Endothelial cell of umbilical vein (primary cell): ENCODE measurements around the gene NOP58. TPM values are rescaled to one million over a fixed set of nuclear protein-coding genes. Genes with fewer than 3 reads are reported as not detected.

ENCODE experiments used
- BruUV-seq: library from RNA; stranded (reverse); fragments of 400-500 nt; replicated peaks from 2 replicates; lab custom pipeline; 2021; lab: Mats Ljungman, UMichigan
- CTCF ChIA-PET: fragments of 300-600, 350-600 bp; sonication (Branson Sonifier 250); formaldehyde crosslinking; loops from one replicate; lab custom pipeline; 2021; ENCODE audit warnings: antibody characterized with exemption, inconsistent platforms; lab: Charles Lee
- POLR2A ChIA-PET: fragments of 300-600, 350-600 bp; sonication (Branson Sonifier 250); formaldehyde crosslinking; loops from one replicate; lab custom pipeline; 2021; ENCODE audit warnings: antibody characterized with exemption, inconsistent platforms; lab: Charles Lee
- DNase-seq: peaks from one replicate; pipeline ENCODE4 v3.0.0-alpha.2; 2011; ENCODE audit warnings: low read depth, low spot score
- FAIRE-seq: peaks from 2 replicates; lab custom pipeline; 2011; peaks lifted over from hg19 to GRCh38; lab: Jason Lieb, UNC
- H2AFZ ChIP-seq: 2 replicates; pipeline ENCODE4 v1.6.0; 2012; ENCODE audit warnings: low read depth, low read length, control low read depth, inconsistent platforms
- H3K27ac ChIP-seq: 2 replicates; pipeline ENCODE4 v1.5.1; 2011; ENCODE audit warnings: low read depth, mild to moderate bottlenecking, control low read depth, low read length, moderate library complexity; ENCODE audit not compliant: insufficient read depth
- H3K27me3 ChIP-seq, 2 experiments: 2 replicates each; pipeline versions ENCODE4 v1.6.0 to v1.6.1; 2011; ENCODE audit warnings: low read length in 2 of 2, mixed read lengths in 1 of 2; ENCODE audit not compliant: control insufficient read depth in 2 of 2, insufficient read depth in 2 of 2
- H3K36me3 ChIP-seq, 2 experiments: 2 replicates in 1 of 2; 3 replicates in 1 of 2; pipeline ENCODE4 v1.5.1; 2011; ENCODE audit warnings: low read length in 2 of 2, mild to moderate bottlenecking in 1 of 2, moderate library complexity in 1 of 2; ENCODE audit not compliant: control insufficient read depth in 2 of 2, insufficient read depth in 2 of 2; ENCODE audit errors: extremely low read depth in 1 of 2
- H3K4me1 ChIP-seq: 3 replicates; pipeline ENCODE4 v1.5.1; 2011; ENCODE audit warnings: mild to moderate bottlenecking, low read length; ENCODE audit not compliant: control insufficient read depth, insufficient read depth; ENCODE audit errors: extremely low read depth
- H3K4me2 ChIP-seq: 2 replicates; pipeline ENCODE4 v1.6.1; 2011; ENCODE audit warnings: low read length, control low read depth, mixed read lengths; ENCODE audit not compliant: insufficient read depth
- H3K4me3 ChIP-seq, 3 experiments: fragments of 200-600 bp in 1 of 3; sonication (generic), shearing (Covaris generic) in 1 of 3; replicated peaks in 1 of 3; 2 replicates each; pipeline ENCODE4 v1.5.1; 2011 to 2016; ENCODE audit warnings: control low read depth in 3 of 3, low read length in 3 of 3, mild to moderate bottlenecking in 2 of 3, inconsistent platforms in 1 of 3, low read depth in 1 of 3, moderate library complexity in 1 of 3; ENCODE audit not compliant: insufficient read depth in 1 of 3
- H3K79me2 ChIP-seq: 2 replicates; pipeline ENCODE4 v1.6.0; 2012; ENCODE audit warnings: low read length, inconsistent platforms; ENCODE audit not compliant: control insufficient read depth, insufficient read depth
- H3K9ac ChIP-seq: replicated peaks from 2 replicates; pipeline ENCODE3; 2011; ENCODE audit warnings: low read length, control low read depth; ENCODE audit not compliant: insufficient read depth; ENCODE audit errors: extremely low read depth
- H3K9me1 ChIP-seq: replicated peaks from 3 replicates; pipeline ENCODE4 v1.6.0; 2011; ENCODE audit warnings: mild to moderate bottlenecking, low read length; ENCODE audit not compliant: control insufficient read depth, insufficient read depth; ENCODE audit errors: extremely low read depth
- H3K9me3 ChIP-seq: replicated peaks from 2 replicates; pipeline ENCODE4 v1.5.1; 2012; ENCODE audit warnings: low read length, inconsistent platforms; ENCODE audit not compliant: control insufficient read depth, insufficient read depth
- H4K20me1 ChIP-seq: replicated peaks from 2 replicates; pipeline ENCODE3; 2011; ENCODE audit warnings: mild to moderate bottlenecking, low read length; ENCODE audit not compliant: control insufficient read depth, insufficient read depth; ENCODE audit errors: extremely low read depth
- EZH2 ChIP-seq: IDR thresholded peaks from 2 replicates; pipeline ENCODE4 v1.6.1; 2012; ENCODE audit warnings: borderline replicate concordance, low read depth, mild to moderate bottlenecking, moderate library complexity, low read length, inconsistent platforms; ENCODE audit not compliant: severe bottlenecking
- FOS ChIP-seq: IDR thresholded peaks from 2 replicates; pipeline ENCODE4 v1.6.1; 2011; ENCODE audit warnings: mild to moderate bottlenecking, low read length, moderate library complexity, borderline replicate concordance; ENCODE audit not compliant: insufficient read depth
- GATA2 ChIP-seq: IDR thresholded peaks from 2 replicates; pipeline ENCODE4 v1.7.0; 2011; ENCODE audit warnings: low read depth, mild to moderate bottlenecking, moderate library complexity, mixed read lengths, low read length; ENCODE audit not compliant: insufficient read length, insufficient read depth
- JUN ChIP-seq: IDR thresholded peaks from 2 replicates; pipeline ENCODE4 v1.6.1; 2011; ENCODE audit warnings: borderline replicate concordance, low read depth; ENCODE audit not compliant: insufficient read length, insufficient read depth
- MYC ChIP-seq: IDR thresholded peaks from one replicate; pipeline ENCODE4 v1.6.1; 2011; ENCODE audit warnings: mild to moderate bottlenecking, low read depth, low read length
- POLR2A ChIP-seq: IDR thresholded peaks from 2 replicates; pipeline ENCODE4 v1.6.1; 2012; ENCODE audit warnings: low read depth, mild to moderate bottlenecking, control low read depth, low read length
- POLR2AphosphoS5 ChIP-seq: IDR thresholded peaks from 2 replicates; pipeline ENCODE4 v1.6.1; 2012; ENCODE audit warnings: low read depth, mild to moderate bottlenecking, control low read depth, low read length, moderate library complexity; ENCODE audit not compliant: insufficient read depth
- dilution Hi-C: fragments of 300-500 bp; cut with MboI; formaldehyde crosslinking; loops from one replicate; pipeline ENCODE4 v1.15.0; 2019; ENCODE audit warnings: low sequenced_read_pairs; ENCODE audit not compliant: extremely low pct_ligation_motif_present
- intact Hi-C: fragments of 100-400 bp; cut with micrococcal nuclease; formaldehyde crosslinking; loops from one replicate; pipeline ENCODE4 v1.10.0; 2022
- polyA plus RNA-seq, 4 experiments: library from polyadenylated mRNA; depleted of rRNA in 3 of 4; stranded (reverse) in 3 of 4; unstranded in 1 of 4; fragments of >200 nt; gene quantifications; 2 replicates each; pipeline versions ENCODE4 v1.2.1 to v1.2.3, GENCODE V29; 2011 to 2012; ENCODE audit warnings: missing spikeins in 1 of 4
- total RNA-seq: library from RNA; stranded (reverse); gene quantifications from 2 replicates; pipeline ENCODE4 v1.2.3, GENCODE V29; 2021
- TF ChIP-seq, protein P1 (sequence below): IDR thresholded peaks from 2 replicates; pipeline ENCODE4 v1.6.1; 2011; ENCODE audit not compliant: insufficient read depth, insufficient read length
- TF ChIP-seq, protein P2 (sequence below), 2 donors: IDR thresholded peaks; 1 replicate in 1 of 2; 2 replicates in 1 of 2; pipeline ENCODE4 v1.5.1; 2011; ENCODE audit warnings: low read length in 2 of 2, mild to moderate bottlenecking in 2 of 2, moderate library complexity in 2 of 2, control low read depth in 1 of 2, inconsistent platforms in 1 of 2, low read depth in 1 of 2; ENCODE audit not compliant: insufficient read depth in 1 of 2; ENCODE audit errors: extremely low read depth in 1 of 2

NOP58 gene
- total and polyA plus RNA-seq, 2 donors (not counting 3 experiments of a cell fraction or from before 2014, with no cell fraction given): 21.7 to 71.4 TPM

DNA sequence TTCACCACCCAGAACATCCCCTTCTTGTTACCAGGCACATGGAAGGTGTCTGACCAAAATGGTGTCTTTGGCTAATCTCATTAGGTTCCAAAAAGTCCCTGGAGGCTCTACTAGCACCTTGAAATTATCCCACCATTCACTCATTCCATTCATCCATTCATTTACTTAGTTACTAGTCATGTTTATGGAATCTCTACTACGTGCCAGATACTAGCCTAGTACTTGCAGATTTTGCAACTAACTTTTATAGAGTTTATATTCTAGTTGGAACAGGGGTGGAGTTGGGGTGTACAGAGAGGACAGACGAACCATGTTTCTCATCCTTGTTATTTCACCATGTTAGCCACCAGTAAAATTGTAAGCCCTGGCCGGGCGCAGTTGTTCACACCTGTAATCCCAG lies 4.0 kb upstream of the NOP58 start:
- Histone ChIP-seq H3K27ac (no peak overlapping the region), H3K27me3 (no peaks in the 10 kb centered on the region), H3K4me1 (no peaks in the 10 kb centered on the region), H3K9me1 (no peaks in the 10 kb centered on the region), H3K4me3 (no peak overlapping the region), H3K4me2 (no peak overlapping the region), H3K36me3 (no peaks in the 10 kb centered on the region), H3K9ac (no peak overlapping the region), H3K9me3 (no peaks in the 10 kb centered on the region), H2AFZ (no peak overlapping the region), H3K79me2 (peaks cover 10% of the 10 kb centered on the region), H4K20me1 (no peaks in the 10 kb centered on the region)
- intact Hi-C loops: no loop called here
- DNase-seq (no peak), FAIRE-seq (no peak)
- dilution Hi-C loops: no loop called here
- BruUV-seq: no TSS peak
- TF ChIP-seq, protein P1, sequence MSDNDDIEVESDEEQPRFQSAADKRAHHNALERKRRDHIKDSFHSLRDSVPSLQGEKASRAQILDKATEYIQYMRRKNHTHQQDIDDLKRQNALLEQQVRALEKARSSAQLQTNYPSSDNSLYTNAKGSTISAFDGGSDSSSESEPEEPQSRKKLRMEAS: no peak
- TF ChIP-seq FOS: no peak
- no peak for TF ChIP-seq GATA2
- TF ChIP-seq JUN: no peak
- TF ChIP-seq POLR2AphosphoS5: no peak
- TF ChIP-seq MYC: no peak
- TF ChIP-seq POLR2A: no peak
- TF ChIP-seq EZH2: no peak
- TF ChIP-seq, protein P2, sequence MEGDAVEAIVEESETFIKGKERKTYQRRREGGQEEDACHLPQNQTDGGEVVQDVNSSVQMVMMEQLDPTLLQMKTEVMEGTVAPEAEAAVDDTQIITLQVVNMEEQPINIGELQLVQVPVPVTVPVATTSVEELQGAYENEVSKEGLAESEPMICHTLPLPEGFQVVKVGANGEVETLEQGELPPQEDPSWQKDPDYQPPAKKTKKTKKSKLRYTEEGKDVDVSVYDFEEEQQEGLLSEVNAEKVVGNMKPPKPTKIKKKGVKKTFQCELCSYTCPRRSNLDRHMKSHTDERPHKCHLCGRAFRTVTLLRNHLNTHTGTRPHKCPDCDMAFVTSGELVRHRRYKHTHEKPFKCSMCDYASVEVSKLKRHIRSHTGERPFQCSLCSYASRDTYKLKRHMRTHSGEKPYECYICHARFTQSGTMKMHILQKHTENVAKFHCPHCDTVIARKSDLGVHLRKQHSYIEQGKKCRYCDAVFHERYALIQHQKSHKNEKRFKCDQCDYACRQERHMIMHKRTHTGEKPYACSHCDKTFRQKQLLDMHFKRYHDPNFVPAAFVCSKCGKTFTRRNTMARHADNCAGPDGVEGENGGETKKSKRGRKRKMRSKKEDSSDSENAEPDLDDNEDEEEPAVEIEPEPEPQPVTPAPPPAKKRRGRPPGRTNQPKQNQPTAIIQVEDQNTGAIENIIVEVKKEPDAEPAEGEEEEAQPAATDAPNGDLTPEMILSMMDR (IDR thresholded peaks at IDR 0.05; ENCODE audit: extremely low read depth in 1 of 2, insufficient read depth in 1 of 2, low read depth in 1 of 2, low read length in 2 of 2): no peak
- CTCF ChIA-PET: no interaction called here
- POLR2A ChIA-PET: no interaction called here
